HUES64 (cell line): Measurements from ENCODE around the gene MCM7.
"Not testable (repeated sequence)": the region's sequence is repeated elsewhere in the genome, so short reads cannot be mapped to it uniquely, and the experiment has no call there.

Experiments used
- H3K27ac ChIP-seq: 2 replicates; pipeline ENCODE4 v1.7.0; 2013; ENCODE audit warnings: low read depth, low read length, inconsistent platforms
- H3K27me3 ChIP-seq: 2 replicates; pipeline ENCODE4 v1.6.1; 2013; ENCODE audit warnings: mild to moderate bottlenecking, low read length; ENCODE audit not compliant: insufficient read depth
- H3K36me3 ChIP-seq: 2 replicates; pipeline ENCODE4 v1.6.1; 2013; ENCODE audit warnings: mild to moderate bottlenecking, low read length; ENCODE audit not compliant: insufficient read depth
- H3K4me1 ChIP-seq: 2 replicates; pipeline ENCODE4 v1.6.1; 2013; ENCODE audit warnings: mild to moderate bottlenecking, low read length, moderate library complexity; ENCODE audit not compliant: insufficient read depth
- H3K4me3 ChIP-seq: 2 replicates; pipeline ENCODE4 v1.5.1; 2013; ENCODE audit warnings: mild to moderate bottlenecking, low read length, moderate library complexity
- H3K9ac ChIP-seq: 2 replicates; pipeline ENCODE4 v1.6.1; 2013; ENCODE audit warnings: mild to moderate bottlenecking, low read depth, low read length
- H3K9me3 ChIP-seq: 2 replicates; pipeline ENCODE4 v1.6.1; 2013; ENCODE audit warnings: low read depth, low read length; ENCODE audit not compliant: insufficient read depth
- WGBS: fragments of 150-250, 120-280 bp; methylation state at CpG from one replicate; pipeline ENCODE4 v1.1.7; 2013; ENCODE audit warnings: missing lambda C conversion rate; 5-methylcytosine and 5-hydroxymethylcytosine counted together

Gene MCM7

GRCh38 chr7:100130608-100131453 is 29.6 kb upstream of the MCM7 start:
- H3K9me3 ChIP-seq: no peaks in the 10 kb centered on the region
- peaks cover 20% of the 10 kb centered on the region for H3K27me3 ChIP-seq
- H3K9ac ChIP-seq: peak overlapping the region; percentile 48
- H3K4me1 ChIP-seq: peaks cover 7% of the 10 kb centered on the region; the same call in 1 of the 2 replicates
- no peak overlapping the region for H3K27ac ChIP-seq
- H3K4me3 ChIP-seq: peak overlapping the region; percentile 38
- 14% methylated on average over 24 of the region's 24 CpGs for WGBS
- H3K36me3 ChIP-seq: no peaks in the 10 kb centered on the region

GRCh38 chr7:100130220-100130607 is 29.0 kb upstream of the MCM7 start:
- H3K27ac ChIP-seq, H3K36me3 ChIP-seq, H3K9ac ChIP-seq, H3K4me3 ChIP-seq, H3K9me3 ChIP-seq, H3K4me1 ChIP-seq: not testable (repeated sequence)
- peaks cover 20% of the 10 kb centered on the region for H3K27me3 ChIP-seq
- WGBS: 96% methylated on average over 1 of the region's 1 CpG

GRCh38 chr7:100128637-100128963 is 27.4 kb upstream of the MCM7 start:
- no peak overlapping the region for H3K9ac ChIP-seq
- H3K9me3 ChIP-seq: no peaks in the 10 kb centered on the region
- peaks cover 20% of the 10 kb centered on the region for H3K27me3 ChIP-seq
- H3K4me3 ChIP-seq: peak overlapping the region; percentile 97; the same call in 1 of the 2 replicates
- H3K4me1 ChIP-seq: peaks cover 7% of the 10 kb centered on the region; the same call in 1 of the 2 replicates
- WGBS: 83% methylated on average over 1 of the region's 1 CpG
- no peak overlapping the region for H3K27ac ChIP-seq
- H3K36me3 ChIP-seq: peaks cover 6% of the 10 kb centered on the region; the same call in 1 of the 2 replicates

- Histone ChIP-seq H3K36me3 (peaks cover 6% of the 10 kb centered on the region; the same call in 1 of the 2 replicates), H3K27me3 (peaks cover 20% of the 10 kb centered on the region), H3K4me1 (peaks cover 7% of the 10 kb centered on the region; the same call in 1 of the 2 replicates), H3K9me3 (no peaks in the 10 kb centered on the region), H3K27ac (no peak overlapping the region), H3K4me3 (peak overlapping the region; percentile 97), H3K9ac (peak overlapping the region; percentile 95)
- WGBS: 7% methylated on average over 37 of the region's 37 CpGs
Observed at GRCh38 chr7:100127866-100128636, 26.9 kb upstream of the MCM7 start.

- Histone ChIP-seq H3K27me3 (peaks cover 20% of the 10 kb centered on the region), H3K4me1 (peaks cover 5% of the 10 kb centered on the region; the same call in 1 of the 2 replicates), H3K4me3 (peak within 1 kb of the TSS; percentile 97), H3K9me3 (no peaks in the 10 kb centered on the region), H3K9ac (peak within 1 kb of the TSS; percentile 95), H3K27ac (peak within 1 kb of the TSS; percentile 99), H3K36me3 (peaks cover 6% of the 10 kb centered on the region; the same call in 1 of the 2 replicates)
- WGBS: under 1% methylated on average over 85 of the region's 85 CpGs
Observed at GRCh38 chr7:100126931-100127865, 26.0 kb upstream of the MCM7 start, which contains the start of gene MBLAC1. Gene MBLAC1, plus strand, starts transcription at chr7:100126967. Its CDS starts 429 bp downstream, at chr7:100127396.

- no peaks in the 10 kb centered on the region for H3K9me3 ChIP-seq
- 22% methylated on average over 29 of the region's 29 CpGs for WGBS
- H3K4me3 ChIP-seq: peak overlapping the region; percentile 97
- peaks cover 5% of the 10 kb centered on the region; the same call in 1 of the 2 replicates for H3K4me1 ChIP-seq
- peaks cover 6% of the 10 kb centered on the region; the same call in 1 of the 2 replicates for H3K36me3 ChIP-seq
- H3K27ac ChIP-seq: peak overlapping the region; percentile 99
- H3K9ac ChIP-seq: peak overlapping the region; percentile 95
- H3K27me3 ChIP-seq: peaks cover 20% of the 10 kb centered on the region
Observed at GRCh38 chr7:100126239-100126930, 25.2 kb upstream of the MCM7 start.

GRCh38 chr7:100124301-100125230 is 23.4 kb upstream of the MCM7 start:
- H3K27ac ChIP-seq: no peak overlapping the region
- peaks cover 12% of the 10 kb centered on the region for H3K4me1 ChIP-seq
- H3K9ac ChIP-seq: no peak overlapping the region
- H3K9me3 ChIP-seq: no peaks in the 10 kb centered on the region
- peaks cover 20% of the 10 kb centered on the region for H3K27me3 ChIP-seq
- peaks cover 6% of the 10 kb centered on the region; the same call in 1 of the 2 replicates for H3K36me3 ChIP-seq
- H3K4me3 ChIP-seq: no peak overlapping the region
- 97% methylated on average over 4 of the region's 4 CpGs for WGBS

GRCh38 chr7:100122568-100122967 is 21.4 kb upstream of the MCM7 start:
- Histone ChIP-seq H3K27ac (no peak overlapping the region), H3K4me3 (no peak overlapping the region), H3K9me3 (no peaks in the 10 kb centered on the region), H3K4me1 (peaks cover 7% of the 10 kb centered on the region; the same call in 1 of the 2 replicates), H3K36me3 (peaks cover 6% of the 10 kb centered on the region; the same call in 1 of the 2 replicates), H3K27me3 (peaks cover 3% of the 10 kb centered on the region), H3K9ac (no peak overlapping the region)
- WGBS: 90% methylated on average over 1 of the region's 1 CpG

GRCh38 chr7:100122067-100122466 is 20.9 kb upstream of the MCM7 start:
- Histone ChIP-seq H3K27ac (no peak overlapping the region), H3K4me3 (no peak overlapping the region), H3K36me3 (peaks cover 6% of the 10 kb centered on the region; the same call in 1 of the 2 replicates), H3K9ac (no peak overlapping the region), H3K9me3 (no peaks in the 10 kb centered on the region), H3K27me3 (no peaks in the 10 kb centered on the region), H3K4me1 (peaks cover 7% of the 10 kb centered on the region; the same call in 1 of the 2 replicates)
- WGBS: 65% methylated on average over 13 of the region's 13 CpGs
